Spleen (tissue), 11 donors: ENCODE data around the gene LGR6. TPM values are rescaled to one million over a fixed set of nuclear protein-coding genes. Genes with fewer than 3 reads are reported as not detected.

ENCODE experiments used
- DNase-seq: peaks from one replicate; pipeline ENCODE4 v3.0.0-alpha.2; 2020
- H3K27ac ChIP-seq, 8 donors: fragments of 200-600 bp; sonication (generic) in 7 of 8; 1 replicate in 4 of 8; 2 replicates in 4 of 8; pipeline versions ENCODE4 v1.5.0 to v1.8.0; 2016 to 2021; ENCODE audit warnings: inconsistent platforms in 4 of 8, mild to moderate bottlenecking in 4 of 8, moderate library complexity in 1 of 8
- H3K27me3 ChIP-seq, 7 donors: fragments of 200-600 bp; sonication (generic) in 6 of 7; replicated peaks in 1 of 7; 1 replicate in 4 of 7; 2 replicates in 3 of 7; pipeline versions ENCODE4 v1.5.0 to v1.8.0; 2016 to 2021; ENCODE audit warnings: inconsistent platforms in 3 of 7, mild to moderate bottlenecking in 1 of 7
- H3K36me3 ChIP-seq, 6 donors: fragments of 200-600 bp; sonication (generic) in 5 of 6; 1 replicate in 4 of 6; 2 replicates in 2 of 6; pipeline versions ENCODE4 v1.5.0 to v1.8.0; 2016 to 2021; ENCODE audit warnings: inconsistent platforms in 2 of 6
- H3K4me1 ChIP-seq, 6 donors: fragments of 200-600 bp; sonication (generic) in 5 of 6; 1 replicate in 3 of 6; 2 replicates in 3 of 6; pipeline versions ENCODE4 v1.5.0 to v1.8.0; 2016 to 2021; ENCODE audit warnings: inconsistent platforms in 3 of 6
- H3K4me3 ChIP-seq, 8 donors: fragments of 200-600 bp; sonication (generic) in 7 of 8; 1 replicate in 4 of 8; 2 replicates in 4 of 8; pipeline versions ENCODE4 v1.5.0 to v1.8.0; 2016 to 2021; ENCODE audit warnings: inconsistent platforms in 4 of 8, mild to moderate bottlenecking in 4 of 8, moderate library complexity in 2 of 8
- H3K9me3 ChIP-seq, 8 donors: fragments of 200-600 bp; sonication (generic) in 7 of 8; 1 replicate in 4 of 8; 2 replicates in 4 of 8; pipeline versions ENCODE4 v1.5.0 to v1.8.0; 2016 to 2021; ENCODE audit warnings: inconsistent platforms in 4 of 8
- CTCF ChIP-seq, 11 experiments: fragments of 200-600 bp in 7 of 11; fragments of 450-650 bp in 4 of 11; sonication (generic) in 4 of 11; IDR thresholded peaks in 8 of 11; conservative IDR thresholded peaks in 3 of 11; 1 replicate in 7 of 11; 2 replicates in 4 of 11; pipeline versions ENCODE4 v1.4.0 to v1.8.0; 2016 to 2021; ENCODE audit warnings: antibody characterized with exemption in 11 of 11, inconsistent platforms in 4 of 11, mild to moderate bottlenecking in 1 of 11
- POLR2A ChIP-seq, 3 donors: fragments of 450-650 bp; IDR thresholded peaks; one replicate each; pipeline ENCODE4 v1.5.1; 2017; ENCODE audit warnings: antibody characterized with exemption in 3 of 3, mild to moderate bottlenecking in 1 of 3
- POLR2AphosphoS5 ChIP-seq, 3 donors: sonication (generic); formaldehyde crosslinking; IDR thresholded peaks; one replicate each; pipeline ENCODE4 v1.5.1; 2017; ENCODE audit warnings: antibody characterized with exemption in 3 of 3
- WGBS, 5 donors: extraction: QIAGEN DNeasy Blood & Tissue Kit in 3 of 5; methylation state at CpG; one replicate each; pipeline versions ENCODE4 v1.1.5 to v1.1.7; 2013 to 2018; 5-methylcytosine and 5-hydroxymethylcytosine counted together
- intact Hi-C: fragments of 100-400 bp; cut with DNase I; formaldehyde crosslinking; loops from one replicate; pipeline ENCODE4 v1.15.0; 2023; ENCODE audit warnings: low total_unique reads
- polyA plus RNA-seq, 3 donors: library from polyadenylated mRNA; stranded (reverse); fragments of 200-250 nt; gene quantifications; one replicate each; pipeline ENCODE4 v1.2.1, GENCODE V29; 2013
- total RNA-seq, 7 donors: library from RNA; depleted of rRNA in 3 of 7; stranded (reverse); fragments of >200 nt in 3 of 7; fragmentation: NEBNext Ultra II Directional in 4 of 7; extraction: Animal tissue kit (Norgen Biotek cat#: 25700) in 4 of 7; gene quantifications; one replicate each; pipeline versions ENCODE4 v1.1.0 to v1.2.1, GENCODE V29; 2016 to 2021
- donor health status: healthy with polysubstance abuse.
- donor health status: DM: no; HTN: no; CAD: no; lungs with moderate emphysema.
- donor health status: DM: no; HTN: no; CAD: no.
- donor health status: Bipolar disorder and iron deficiency.
- donor health status: healthy.
- donor health status: DM: no; HTN: no; CAD: no.
- donor health status: DM: yes; HTN: yes; CAD: no.

The LGR6 gene
- total and polyA plus RNA-seq, 10 donors: 0.61 to 24.5 (median 5.3) TPM

GRCh38 chr1:202251424-202252256 lies 58.0 kb downstream of the LGR6 start:
- intact Hi-C loops: no loop called here
- peak; percentile 46 for DNase-seq
- Histone ChIP-seq H3K4me1 (no peaks in the 10 kb centered on the region), H3K27me3 (peaks cover 0 to 9% (median 0%) of the 10 kb centered on the region in 7 donors), H3K4me3 (no peak overlapping the region), H3K36me3 (no peaks in the 10 kb centered on the region), H3K9me3 (no peaks in the 10 kb centered on the region), H3K27ac (no peak overlapping the region)
- 42 to 51% (median 44%) methylated on average over 5 to 6 of the region's 6 CpGs for WGBS, 5 donors
- no peak for TF ChIP-seq POLR2A (IDR thresholded peaks at IDR 0.05)
- no peak for TF ChIP-seq CTCF (IDR thresholded peaks at IDR 0.05 in 8 of 11, conservative IDR thresholded peaks at IDR 0.05 in 3 of 11)
- no peak for TF ChIP-seq POLR2AphosphoS5 (IDR thresholded peaks at IDR 0.05)

- no peak overlapping the region for H3K27ac ChIP-seq
- TF ChIP-seq CTCF (IDR thresholded peaks at IDR 0.05 in 8 of 11, conservative IDR thresholded peaks at IDR 0.05 in 3 of 11): no peak
- TF ChIP-seq POLR2AphosphoS5 (IDR thresholded peaks at IDR 0.05): no peak
- no peak for TF ChIP-seq POLR2A (IDR thresholded peaks at IDR 0.05)
- no peaks in the 10 kb centered on the region for H3K4me1 ChIP-seq
- peak; percentile 35 for DNase-seq
- 86 to 96% (median 92%) methylated on average over 1 of the region's 1 CpG for WGBS, 5 donors
- peaks cover 0 to 9% (median 0%) of the 10 kb centered on the region in 7 donors for H3K27me3 ChIP-seq
- H3K9me3 ChIP-seq: no peaks in the 10 kb centered on the region
- intact Hi-C loops: no loop called here
- H3K36me3 ChIP-seq: no peaks in the 10 kb centered on the region
- H3K4me3 ChIP-seq: no peak overlapping the region
These were observed 58.7 kb downstream of the LGR6 start for GRCh38 chr1:202252271-202252670.

- no peak overlapping the region for H3K4me3 ChIP-seq
- 59 to 70% (median 70%) methylated on average over 8 of the region's 8 CpGs for WGBS, 5 donors
- no peaks in the 10 kb centered on the region for H3K4me1 ChIP-seq
- intact Hi-C loops: no loop called here
- peaks cover 0 to 12% (median 0%) of the 10 kb centered on the region in 7 donors for H3K27me3 ChIP-seq
- no peak overlapping the region for H3K27ac ChIP-seq
- no peaks in the 10 kb centered on the region for H3K9me3 ChIP-seq
- TF ChIP-seq CTCF (IDR thresholded peaks at IDR 0.05 in 8 of 11, conservative IDR thresholded peaks at IDR 0.05 in 3 of 11) (no peak), POLR2A (IDR thresholded peaks at IDR 0.05) (no peak), POLR2AphosphoS5 (IDR thresholded peaks at IDR 0.05) (no peak)
- no peaks in the 10 kb centered on the region for H3K36me3 ChIP-seq
- DNase-seq: peak; percentile 36
These were observed 61.1 kb downstream of the LGR6 start for GRCh38 chr1:202254454-202255252.

- intact Hi-C loops: no loop called here
- H3K4me1 ChIP-seq: no peaks in the 10 kb centered on the region
- no peak overlapping the region for H3K27ac ChIP-seq
- H3K36me3 ChIP-seq: no peaks in the 10 kb centered on the region
- H3K27me3 ChIP-seq: peaks cover 0 to 19% (median 0%) of the 10 kb centered on the region in 7 donors
- WGBS, 5 donors: 74 to 87% (median 85%) methylated on average over 7 of the region's 7 CpGs
- no peak overlapping the region for H3K4me3 ChIP-seq
- peak; percentile 41 for DNase-seq
- H3K9me3 ChIP-seq: no peaks in the 10 kb centered on the region
- no peak for TF ChIP-seq POLR2A (IDR thresholded peaks at IDR 0.05)
- no peak for TF ChIP-seq POLR2AphosphoS5 (IDR thresholded peaks at IDR 0.05)
- no peak for TF ChIP-seq CTCF (IDR thresholded peaks at IDR 0.05 in 8 of 11, conservative IDR thresholded peaks at IDR 0.05 in 3 of 11)
These were observed 61.7 kb downstream of the LGR6 start for GRCh38 chr1:202255343-202255742.
